ENCODE measurements around the gene G2E3. TPM values are rescaled to one million over a fixed set of nuclear protein-coding genes. Genes with fewer than 3 reads are reported as not detected.
A peak's percentile ranks its signal among the peaks of the same experiment; 100 is the strongest.

Gene G2E3
- total and polyA plus RNA-seq, 2 of the 4 experiments (the other 2 are of a cell fraction): 9.6 to 19.4 TPM

GRCh38 chr14:30558362-30558674 is 640 bp upstream of the G2E3 start:
- H3K56ac ChIP-seq (ENCODE audit: extremely low read depth, insufficient read depth, low read length): peak overlapping the region; percentile 80; the same call in 1 of the 2 replicates
- H3K14ac ChIP-seq (replicated peaks; ENCODE audit: low read depth, low read length): peak overlapping the region; percentile 93
- peak overlapping the region; percentile 90 for H4K5ac ChIP-seq (ENCODE audit: low read depth, low read length)
- peak overlapping the region; percentile 93 for H2AFZ ChIP-seq (replicated peaks; ENCODE audit: low read length, poor library complexity)
- peak overlapping the region; percentile 93 for H3K4me3 ChIP-seq (ENCODE audit: insufficient read depth, low read depth, low read length)
- TF ChIP-seq BHLHE40 (IDR thresholded peaks at IDR 0.05; ENCODE audit: low read depth, low read length) (no peak), USF2 (IDR thresholded peaks at IDR 0.05; ENCODE audit: low read depth, low read length) (no peak), FOS (IDR thresholded peaks at IDR 0.05; ENCODE audit: low read depth, low read length) (no peak), MAZ (IDR thresholded peaks at IDR 0.05; ENCODE audit: borderline replicate concordance, low read depth, low read length) (no peak), MXI1 (IDR thresholded peaks at IDR 0.05; ENCODE audit: borderline replicate concordance, low read depth, low read length) (no peak), RCOR1 (IDR thresholded peaks at IDR 0.05; ENCODE audit: insufficient replicate concordance, low read length) (no peak), NFE2L2 (IDR thresholded peaks at IDR 0.05; ENCODE audit: low read depth, low read length) (no peak), ELK1 (IDR thresholded peaks at IDR 0.05; ENCODE audit: borderline replicate concordance, low read depth, low read length) (no peak), MAFK (IDR thresholded peaks at IDR 0.05; ENCODE audit: low read depth, low read length) (no peak), POLR2A (IDR thresholded peaks at IDR 0.05; ENCODE audit: low read depth, low read length) (no peak), CHD1 (IDR thresholded peaks at IDR 0.05; ENCODE audit: low read depth, low read length) (no peak), RAD21 (IDR thresholded peaks at IDR 0.05; ENCODE audit: low read length) (no peak), CEBPB (IDR thresholded peaks at IDR 0.05; ENCODE audit: low read depth, low read length) (no peak), CTCF (conservative IDR thresholded peaks at IDR 0.05; ENCODE audit: low read depth, low read length) (no peak), SMC3 (IDR thresholded peaks at IDR 0.05; ENCODE audit: low read depth, low read length) (no peak), RFX5 (IDR thresholded peaks at IDR 0.05; ENCODE audit: low read depth, low read length) (no peak)
- 0 out of 3 replicates have a peak overlapping the region, but pooled peaks have one; percentile 54 for H2BK15ac ChIP-seq (ENCODE audit: low read depth, low read length)
- peak overlapping the region; percentile 65 for H3K18ac ChIP-seq (ENCODE audit: low read depth, low read length)
- BruUV-seq (replicated peaks): no TSS peak
- WGBS, 2 experiments (ENCODE audit: extremely low coverage in 2 of 2, insufficient read length in 1 of 2): no CpG with 5 or more reads among the region's 6 CpGs
- H2BK120ac ChIP-seq (ENCODE audit: low read depth, low read length): peak overlapping the region; percentile 75
- CTCF ChIA-PET: no interaction called here
- no peak overlapping the region for H2BK20ac ChIP-seq (ENCODE audit: low read depth, low read length)
- peak overlapping the region; percentile 20 for H2AK9ac ChIP-seq (replicated peaks; ENCODE audit: low read depth, low read length, poor library complexity)
- POLR2A ChIA-PET (ENCODE audit: unreplicated experiment): no interaction called here
- peaks cover 4% of the 10 kb centered on the region; the same call in 1 of the 2 replicates for H3K4me1 ChIP-seq (ENCODE audit: control insufficient read depth, insufficient read depth, low read length)
- ATAC-seq (ENCODE audit: low read depth) (no peak), DNase-seq (no peak)
- intact Hi-C loops (cut with micrococcal nuclease) (no loop called here), dilution Hi-C loops (cut with HindIII; ENCODE audit: low sequenced_read_pairs, unreplicated experiment) (no loop called here), in situ Hi-C loops (cut with MboI; ENCODE audit: low sequenced_read_pairs) (no loop called here)
- peak overlapping the region; percentile 94 for H3K4me2 ChIP-seq (ENCODE audit: low read depth, low read length)
- peak overlapping the region; percentile 75 for H3K4ac ChIP-seq (ENCODE audit: low read depth, low read length)
- no peaks in the 10 kb centered on the region for H3K9me1 ChIP-seq (ENCODE audit: insufficient read depth, low read length)
- H4K20me1 ChIP-seq (ENCODE audit: insufficient read depth, low read length): peaks cover 10% of the 10 kb centered on the region
- H3K27me3 ChIP-seq (ENCODE audit: control insufficient read depth, insufficient read depth, low read length): no peaks in the 10 kb centered on the region
- H3K79me1 ChIP-seq (ENCODE audit: low read depth in 1 of 2, low read length in 2 of 2): peaks cover 0 to 2% of the 10 kb centered on the region in 2 experiments; a peak in 2 of 4 replicates
- H2BK5ac ChIP-seq (ENCODE audit: low read depth, low read length, poor library complexity, severe bottlenecking): peak overlapping the region; percentile 78
- H3K9ac ChIP-seq (ENCODE audit: low read depth, low read length): peak overlapping the region; percentile 85
- no peak overlapping the region for H2AK5ac ChIP-seq (ENCODE audit: low read depth, low read length)
- peak overlapping the region; percentile 72 to 94 for H4K8ac ChIP-seq (ENCODE audit: low read depth in 2 of 2, low read length in 2 of 2)
- H3K27ac ChIP-seq (ENCODE audit: insufficient read depth, low read length): peak overlapping the region; percentile 69
- peaks cover 3% of the 10 kb centered on the region for H3K36me3 ChIP-seq (ENCODE audit: control insufficient read depth, insufficient read depth, low read length)
- H3K9me3 ChIP-seq (ENCODE audit: control insufficient read depth, insufficient read depth, low read length): no peaks in the 10 kb centered on the region
- peak overlapping the region; percentile 66 for H3K23ac ChIP-seq (ENCODE audit: low read depth, low read length)
- peak overlapping the region; percentile 69 for H4K91ac ChIP-seq (ENCODE audit: insufficient read depth, low read depth, low read length)

Data from IMR-90 (cell line).